Endothelial cell of umbilical vein (primary cell): ENCODE results near the gene TMCO1.

Experiments
- CTCF ChIP-seq, 2 donors: IDR thresholded peaks; 1 replicate in 1 of 2; 2 replicates in 1 of 2; pipeline ENCODE4 v1.5.1; 2011; ENCODE audit warnings: low read length in 2 of 2, mild to moderate bottlenecking in 2 of 2, moderate library complexity in 2 of 2, control low read depth in 1 of 2, inconsistent platforms in 1 of 2, low read depth in 1 of 2; ENCODE audit not compliant: insufficient read depth in 1 of 2; ENCODE audit errors: extremely low read depth in 1 of 2
- EZH2 ChIP-seq: IDR thresholded peaks from 2 replicates; pipeline ENCODE4 v1.6.1; 2012; ENCODE audit warnings: borderline replicate concordance, low read depth, mild to moderate bottlenecking, moderate library complexity, low read length, inconsistent platforms; ENCODE audit not compliant: severe bottlenecking
- GATA2 ChIP-seq: IDR thresholded peaks from 2 replicates; pipeline ENCODE4 v1.7.0; 2011; ENCODE audit warnings: low read depth, mild to moderate bottlenecking, moderate library complexity, mixed read lengths, low read length; ENCODE audit not compliant: insufficient read length, insufficient read depth
- MYC ChIP-seq: IDR thresholded peaks from one replicate; pipeline ENCODE4 v1.6.1; 2011; ENCODE audit warnings: mild to moderate bottlenecking, low read depth, low read length
- POLR2A ChIP-seq: IDR thresholded peaks from 2 replicates; pipeline ENCODE4 v1.6.1; 2012; ENCODE audit warnings: low read depth, mild to moderate bottlenecking, control low read depth, low read length
- POLR2AphosphoS5 ChIP-seq: IDR thresholded peaks from 2 replicates; pipeline ENCODE4 v1.6.1; 2012; ENCODE audit warnings: low read depth, mild to moderate bottlenecking, control low read depth, low read length, moderate library complexity; ENCODE audit not compliant: insufficient read depth

GRCh38 chr1:165686971-165687433 is 81.7 kb downstream of the TMCO1 start:
- TF ChIP-seq CTCF (IDR thresholded peaks at IDR 0.05; ENCODE audit: extremely low read depth in 1 of 2, insufficient read depth in 1 of 2, low read depth in 1 of 2, low read length in 2 of 2) (no peak), POLR2A (no peak), GATA2 (no peak), MYC (no peak), EZH2 (no peak), POLR2AphosphoS5 (no peak)
